ENCODE results near the gene ARL10.

The ARL10 gene

DNA sequence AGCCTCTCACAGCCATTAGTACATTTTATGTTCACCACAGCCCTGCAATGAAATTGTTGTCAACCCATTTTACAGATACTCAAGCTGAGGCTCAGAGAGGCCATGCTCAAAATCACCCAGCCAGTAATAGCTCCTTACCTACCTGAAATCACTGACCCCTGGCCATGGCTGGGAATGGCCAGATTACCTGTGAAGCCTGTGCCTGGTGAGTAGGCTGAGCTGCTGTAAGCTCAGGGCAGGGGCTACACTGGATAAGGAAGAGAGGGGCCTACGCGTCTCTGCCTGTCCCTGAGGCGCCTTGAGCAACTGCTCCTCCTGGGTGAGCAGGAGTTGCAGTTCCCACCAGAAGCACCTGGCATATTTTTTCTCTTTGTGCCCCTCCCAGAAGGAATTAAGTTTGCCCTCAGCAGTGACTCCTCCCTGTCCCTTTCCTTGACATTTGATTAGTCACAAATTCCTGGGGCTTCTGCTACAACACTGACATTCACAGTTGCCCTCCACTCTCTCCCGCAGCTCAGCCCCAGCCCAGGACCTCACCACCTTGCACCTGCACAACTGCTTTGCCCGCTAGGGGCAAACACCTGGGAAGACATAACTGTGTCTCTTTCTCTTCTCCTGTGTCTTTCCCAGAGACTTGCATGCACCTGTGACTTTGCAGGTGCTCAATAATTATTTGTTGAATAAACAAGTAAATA lies 45.3 kb downstream of the ARL10 start:
- DNase-seq: no peak

DNA sequence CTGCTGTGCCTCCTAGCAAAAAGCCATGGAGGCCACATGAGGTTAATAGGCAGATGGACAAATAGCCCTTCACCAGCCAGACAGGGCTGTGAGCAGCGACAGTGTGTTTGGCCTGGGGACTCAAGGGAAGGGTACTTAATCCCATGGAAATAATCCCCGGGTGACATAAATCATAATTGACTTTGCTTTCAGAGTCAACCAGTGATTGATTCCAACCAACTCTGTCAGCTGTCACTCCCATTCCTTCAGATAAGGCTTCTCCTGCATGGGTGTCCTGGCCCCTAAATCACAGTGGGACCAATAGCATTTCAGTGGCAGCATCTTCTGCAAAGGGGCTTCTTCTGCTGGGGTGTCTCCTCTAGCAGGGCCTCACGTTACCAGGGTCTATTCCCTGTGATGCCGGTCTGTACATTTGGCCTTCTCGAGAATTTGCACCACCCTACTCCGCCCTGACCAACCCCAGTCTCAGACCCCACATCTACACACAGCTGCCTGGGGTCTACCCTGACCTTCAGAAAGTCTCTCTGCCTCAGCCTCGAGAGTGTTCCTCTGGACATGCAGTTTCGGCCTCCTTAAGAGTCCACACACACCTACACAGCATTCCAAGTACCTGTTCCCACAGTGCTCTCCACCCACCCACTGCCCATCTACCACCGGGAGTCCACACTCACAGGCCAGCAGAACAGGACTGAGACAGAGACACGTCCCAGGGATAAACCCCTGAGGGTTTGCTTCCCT lies 47.4 kb downstream of the ARL10 start:
- DNase-seq: no peak

DNA sequence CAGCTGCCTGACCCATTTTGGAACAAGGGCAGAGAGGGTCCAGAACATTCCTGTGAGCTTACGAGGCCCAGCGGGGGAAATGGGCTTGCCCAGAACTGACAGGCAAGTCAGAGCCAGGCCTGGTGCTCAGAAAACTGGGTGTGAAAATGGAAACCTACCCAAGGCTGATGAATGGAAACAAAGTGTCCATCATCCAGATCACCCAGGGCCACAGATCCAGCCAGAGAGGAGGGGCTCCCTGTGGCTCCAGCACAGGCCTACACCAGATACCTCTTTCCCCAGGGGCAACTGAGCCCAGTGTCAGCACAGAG lies 47.9 kb downstream of the ARL10 start:
- no peak for DNase-seq

DNA sequence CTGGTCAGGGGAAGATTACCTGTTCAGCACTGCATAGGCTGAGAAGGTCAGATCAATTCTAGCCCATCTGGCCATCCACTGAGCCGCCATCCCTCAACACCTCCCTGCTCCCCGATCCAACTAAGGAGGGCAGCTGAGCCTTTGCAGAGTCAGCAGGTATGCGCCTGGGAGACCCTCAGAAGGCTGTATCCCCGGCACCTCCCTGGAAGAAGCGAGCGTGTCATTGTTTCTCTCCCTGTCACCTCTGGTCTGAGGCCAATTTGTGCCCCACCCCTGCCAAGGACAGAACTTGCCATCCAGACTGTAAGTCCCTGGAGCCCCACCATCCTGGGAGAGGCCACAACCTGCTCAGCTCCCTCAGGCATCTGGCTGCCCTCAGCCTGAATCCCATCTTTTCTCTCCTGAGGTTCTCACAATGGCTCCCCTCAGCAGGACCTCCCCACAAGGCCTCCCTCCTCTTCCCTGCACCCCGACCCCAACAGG lies 48.5 kb downstream of the ARL10 start:
- DNase-seq: no peak

DNA sequence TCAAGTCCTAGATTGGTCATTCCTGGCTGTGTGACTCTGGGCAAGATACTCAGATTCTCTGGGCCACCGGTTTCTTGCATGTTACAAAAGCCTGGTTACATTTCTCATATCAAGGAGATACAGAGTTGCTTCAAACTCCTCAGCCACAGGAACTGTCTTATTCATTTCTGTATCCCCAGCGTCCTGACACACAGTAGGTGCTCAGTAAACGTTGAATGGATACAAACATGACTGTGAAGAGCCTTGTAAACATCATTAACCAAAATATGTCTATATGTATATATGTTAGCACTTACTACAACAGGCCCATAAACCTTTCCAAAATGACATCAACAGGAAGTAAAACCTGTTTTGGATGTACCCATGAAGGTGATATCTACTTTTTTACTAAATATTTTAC lies 49.4 kb downstream of the ARL10 start:
- no peak for DNase-seq

DNA sequence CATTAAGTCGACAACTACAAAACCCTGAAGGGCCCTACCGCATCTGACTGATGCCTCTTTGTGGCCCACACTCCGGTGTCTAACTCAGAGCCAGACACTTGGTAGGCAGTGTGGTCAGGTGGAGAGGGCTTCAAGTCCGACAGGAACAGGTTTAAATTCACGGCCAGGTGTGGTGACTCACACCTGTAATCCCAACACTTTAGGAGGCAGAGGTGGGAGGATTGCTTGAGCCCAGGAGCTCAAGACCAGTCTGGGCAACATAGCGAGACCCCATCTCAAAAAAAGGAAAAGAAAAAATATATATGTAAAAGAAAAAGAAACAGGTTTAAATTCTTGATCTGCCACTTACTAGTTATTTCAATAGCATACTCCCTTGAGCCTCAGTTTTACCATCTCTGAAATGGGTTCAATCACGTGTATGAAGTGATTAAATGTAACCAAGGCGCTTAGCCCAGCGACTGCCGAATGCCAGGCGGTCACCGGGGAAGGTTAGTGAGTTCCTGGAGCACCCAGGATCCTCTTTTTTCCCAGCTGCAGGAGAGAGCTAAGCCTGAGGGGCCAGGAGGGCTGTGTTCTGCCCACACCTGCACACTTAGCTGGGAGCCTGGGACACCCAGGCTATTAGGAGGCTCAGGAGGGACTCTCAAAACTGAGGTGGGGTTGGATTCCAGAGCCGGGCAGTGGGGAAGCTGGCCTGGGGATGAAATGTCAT lies 50.1 kb downstream of the ARL10 start:
- peak in 1 of 56 donors; percentile 16 for DNase-seq

DNA sequence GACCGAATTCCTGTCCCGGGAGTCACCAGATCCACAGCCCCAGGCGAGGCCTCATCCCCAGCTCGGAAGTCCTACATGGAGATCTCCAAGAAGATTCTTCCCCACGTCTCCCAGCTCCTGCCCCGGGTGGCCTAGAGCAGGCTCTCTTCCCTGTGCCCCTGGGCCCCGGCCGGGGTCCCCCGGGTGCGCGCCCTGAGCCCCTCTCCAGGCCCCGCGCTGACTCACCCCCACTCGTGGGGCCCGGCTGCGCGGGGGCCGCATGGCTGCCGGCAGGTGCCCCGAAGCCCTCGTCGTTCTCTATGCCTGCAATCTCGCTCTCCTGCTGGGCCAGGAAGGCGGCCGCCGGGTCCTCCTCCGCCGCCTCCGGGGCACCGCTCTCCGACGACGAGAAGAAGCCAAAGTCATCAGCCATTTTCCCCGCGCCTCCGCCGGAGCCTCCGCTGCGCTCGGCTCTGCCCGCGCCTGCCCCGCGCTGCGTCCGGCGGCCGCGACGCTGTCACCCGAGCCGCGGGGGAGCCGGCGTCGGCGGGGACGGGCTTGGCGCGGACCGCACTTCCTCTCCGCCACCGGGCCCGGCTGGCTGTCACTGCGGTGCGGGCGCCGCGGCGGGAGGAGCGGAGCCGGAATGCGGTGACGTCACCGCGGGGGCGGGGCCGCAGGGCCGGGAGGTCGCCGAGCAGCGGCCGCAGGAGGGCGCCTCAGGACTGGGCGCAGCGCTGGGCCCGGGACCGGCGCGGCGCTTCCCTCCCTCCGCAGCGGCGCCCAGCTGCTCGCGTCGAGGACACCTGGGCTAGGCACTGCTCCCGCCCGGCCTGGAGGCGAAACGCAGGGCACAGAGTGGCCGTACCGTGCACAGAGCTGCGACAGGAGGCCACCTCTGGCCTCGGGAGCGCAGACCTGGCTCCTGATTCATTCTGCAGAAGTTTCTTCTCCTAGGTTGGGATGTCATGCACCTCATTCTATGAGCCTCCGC lies 51.0 kb downstream of the ARL10 start, which contains the start of gene CLTB:
Gene CLTB (minus strand): TSS at position 588 of the 973 bp plus-strand sequence. CDS start 176 bp downstream, at position 412.
- peak in 54 of 56 donors; percentile 19 to 95 (median 76) for DNase-seq

DNA sequence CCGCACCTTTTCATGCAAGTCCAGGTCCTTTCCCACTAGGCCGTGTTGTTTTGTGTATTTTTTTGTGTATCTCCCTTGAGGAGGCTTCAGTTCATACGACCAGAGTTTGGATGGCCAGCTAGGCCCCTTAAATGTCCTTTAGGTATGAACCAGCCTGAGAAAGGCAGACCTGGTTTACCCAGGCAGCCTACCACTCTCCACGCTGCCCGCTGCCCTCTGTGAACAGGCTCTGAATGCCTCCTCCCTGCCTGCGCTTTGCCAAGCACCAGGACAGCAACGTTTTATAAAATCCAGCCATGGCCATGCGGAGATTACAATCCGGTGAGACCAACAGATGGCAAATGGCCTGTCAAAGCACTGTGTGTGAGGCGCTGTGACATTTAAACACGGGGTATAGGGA lies 51.7 kb downstream of the ARL10 start:
- DNase-seq: no peak

DNA sequence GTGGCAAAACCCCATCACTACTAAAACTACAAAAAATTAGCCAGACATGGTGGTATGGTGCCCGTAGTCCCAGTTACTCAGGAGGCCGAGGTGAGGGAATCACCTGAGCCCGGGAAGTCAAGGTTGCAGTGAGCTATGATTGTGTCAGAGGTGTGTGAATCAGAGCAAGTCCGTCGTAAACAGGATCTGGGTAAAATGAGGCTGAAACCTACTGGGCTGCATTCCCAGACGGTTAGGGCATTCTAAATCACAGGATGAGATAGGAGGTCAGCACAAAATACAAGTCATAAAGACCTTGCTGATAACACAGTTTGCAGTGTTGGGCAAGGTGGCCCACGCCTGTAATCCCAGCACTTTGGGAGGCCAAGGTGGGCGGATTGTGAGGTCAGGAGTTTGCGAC lies 53.0 kb downstream of the ARL10 start:
- DNase-seq: no peak

DNA sequence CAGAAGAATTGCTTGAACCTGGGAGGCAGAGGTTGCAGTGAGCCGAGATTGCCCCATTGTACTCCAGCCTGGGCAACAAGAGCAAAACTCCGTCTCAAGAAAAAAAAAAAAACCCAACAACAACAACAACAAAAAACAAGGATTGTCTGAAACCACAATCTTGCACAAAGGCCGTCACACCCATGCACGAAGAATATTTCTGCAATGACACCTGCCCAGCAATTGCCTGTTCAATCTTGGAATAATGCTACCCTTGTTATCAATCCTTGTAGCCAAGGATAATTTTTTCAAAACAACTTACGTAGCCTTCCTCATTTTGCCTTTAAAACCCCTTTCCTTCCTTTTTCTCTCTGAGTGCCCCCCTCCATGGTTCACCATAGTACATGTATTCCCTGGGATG lies 54.8 kb downstream of the ARL10 start:
- DNase-seq: no peak

DNA sequence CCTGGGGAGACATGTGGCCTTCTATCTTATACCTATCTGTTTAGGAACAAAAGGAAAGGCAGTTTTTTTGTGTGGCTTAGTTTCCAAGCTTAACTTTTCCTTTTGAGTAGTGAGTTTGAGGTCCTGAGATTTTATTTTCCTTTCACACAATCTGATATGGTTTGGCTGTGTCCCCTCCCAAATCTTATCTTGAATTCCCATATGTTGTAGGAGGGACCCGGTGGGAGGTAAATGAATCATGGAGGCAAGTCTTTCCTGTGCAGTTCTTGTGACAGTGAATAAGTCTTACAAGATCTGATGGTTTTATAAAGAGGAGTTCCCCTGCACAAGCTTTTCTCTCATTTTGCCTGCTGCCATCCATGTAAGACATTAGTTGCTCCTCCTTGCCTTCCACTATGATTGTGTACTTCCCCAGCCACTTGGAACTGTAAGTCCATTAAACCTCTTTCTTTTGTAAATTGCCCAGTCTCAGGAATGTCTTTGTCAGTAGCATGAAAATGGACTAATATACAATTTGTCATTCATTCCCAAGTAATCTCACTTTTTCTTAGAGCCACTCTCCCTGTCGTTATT lies 55.8 kb downstream of the ARL10 start:
- no peak for DNase-seq

DNA sequence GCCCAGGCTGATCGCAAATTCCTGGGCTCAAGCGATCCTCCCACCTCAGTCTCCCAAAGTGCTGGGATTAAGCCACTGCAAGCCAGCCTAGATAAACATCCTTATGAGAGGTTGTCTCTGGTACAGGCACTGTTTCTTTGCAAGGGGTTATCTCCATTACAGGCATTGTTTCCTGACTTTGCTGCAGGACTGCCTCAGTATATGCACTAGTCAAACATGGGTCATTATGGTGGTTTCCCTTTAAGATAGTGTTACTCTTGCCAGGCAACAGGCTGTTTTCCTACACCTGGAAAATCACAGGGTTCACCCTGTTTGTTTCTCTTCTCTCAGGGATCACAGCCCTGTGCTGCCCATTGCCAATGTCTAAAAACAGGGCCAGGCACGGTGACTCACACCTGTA lies 58.9 kb downstream of the ARL10 start:
- no peak for DNase-seq

DNA sequence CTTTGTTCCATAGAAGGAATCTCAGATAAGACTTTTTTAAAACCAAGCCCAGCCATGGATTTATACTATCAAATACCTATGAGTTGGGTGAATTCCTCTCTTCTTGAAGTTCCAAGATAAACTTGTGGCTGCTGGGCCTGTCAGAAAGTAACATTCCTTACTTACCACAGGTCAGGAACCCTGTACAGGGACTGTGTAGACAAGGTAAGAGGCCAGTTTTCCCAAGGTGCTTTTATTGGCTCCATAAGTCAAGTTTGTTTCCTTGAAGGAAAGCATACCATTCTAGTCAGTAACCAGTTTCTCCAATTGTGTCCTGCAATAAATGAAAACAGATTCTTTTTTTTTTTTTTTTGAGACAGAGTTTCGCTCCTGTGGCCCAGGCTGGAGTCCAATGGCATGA lies 59.9 kb downstream of the ARL10 start:
- no peak for DNase-seq

DNA sequence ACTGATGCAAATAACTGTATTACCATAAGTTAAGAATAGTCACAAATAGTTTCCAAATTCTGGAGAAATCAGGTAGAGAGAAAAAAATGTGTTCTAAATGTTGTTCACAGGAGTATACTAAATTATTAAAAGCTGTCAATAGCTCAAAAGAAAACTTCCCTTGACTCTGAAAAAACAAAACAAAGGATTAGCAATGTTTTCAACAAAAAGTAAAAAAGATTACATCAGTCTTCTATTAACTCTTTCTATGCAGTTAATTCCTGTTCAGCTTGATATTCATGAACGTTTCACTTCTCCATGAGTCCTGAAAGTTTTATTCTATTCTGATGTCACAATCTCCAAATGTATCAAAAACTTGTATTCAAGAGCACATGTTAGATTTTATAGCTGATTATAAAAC lies 60.5 kb downstream of the ARL10 start:
- DNase-seq: no peak

DNA sequence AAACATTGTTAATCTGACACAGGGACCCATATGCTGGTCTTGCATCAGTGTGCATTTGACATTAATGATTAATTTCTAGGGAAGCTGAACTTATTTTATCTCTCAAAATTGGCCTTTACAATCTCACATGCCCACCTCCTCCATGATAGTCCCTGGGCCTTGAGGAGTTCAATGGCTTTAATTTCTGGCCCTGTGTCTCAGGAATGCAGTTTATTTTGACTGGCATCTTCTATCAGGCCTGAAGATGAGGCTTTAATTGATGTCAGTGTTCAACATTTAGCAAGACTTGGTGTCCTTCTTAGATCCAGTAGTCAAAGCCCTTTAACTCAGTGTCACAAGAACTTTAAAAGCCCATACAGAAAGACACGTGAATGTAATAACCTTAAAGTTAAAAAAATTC lies 61.6 kb downstream of the ARL10 start:
- no peak for DNase-seq

DNA sequence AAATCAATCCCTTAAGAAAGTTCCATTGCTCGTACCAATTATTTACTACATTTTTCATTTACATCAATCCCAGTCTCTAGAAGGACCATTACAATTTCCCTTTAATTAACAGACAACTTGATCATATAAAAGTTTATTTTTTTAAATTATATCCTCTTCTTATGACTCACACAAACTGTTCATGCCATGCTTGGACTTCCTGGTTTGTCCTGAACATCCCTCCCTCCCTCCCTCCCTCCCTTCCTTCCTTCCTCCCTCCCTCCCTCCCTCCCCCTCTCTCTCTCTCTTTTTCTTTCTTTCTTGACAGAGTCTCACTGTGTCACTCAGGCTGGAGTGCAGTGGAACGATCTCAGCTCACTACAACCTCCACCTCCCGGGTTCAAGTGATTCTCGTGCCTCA lies 62.7 kb downstream of the ARL10 start:
- no peak for DNase-seq

DNA sequence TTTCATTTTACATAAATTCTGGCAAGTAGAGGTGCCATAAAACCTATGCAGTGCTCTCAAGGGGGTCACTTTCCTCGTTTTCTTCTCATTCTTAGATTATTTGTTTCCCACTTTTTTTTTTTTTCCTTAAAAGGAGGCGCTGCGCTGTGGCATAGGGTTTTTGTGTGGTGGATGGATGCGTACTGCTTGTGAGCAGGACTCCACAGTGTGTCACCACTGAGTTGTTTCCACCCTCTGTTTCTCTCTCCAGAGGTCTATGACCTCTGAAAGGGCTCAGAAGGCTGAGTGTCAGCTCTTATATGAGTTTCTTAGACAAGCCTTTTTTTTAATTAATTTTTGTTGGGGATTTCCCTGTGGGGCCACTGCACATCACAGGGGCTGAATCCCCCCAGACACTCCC lies 64.7 kb downstream of the ARL10 start:
- no peak for DNase-seq
